Astrocyte of the spinal cord (primary cell): ENCODE results near the gene FANK1.
"Not testable (repeated sequence)": the region's sequence is repeated elsewhere in the genome, so short reads cannot be mapped to it uniquely, and the experiment has no call there.

Experiments
- DNase-seq: peaks from one replicate; pipeline ENCODE4 v3.0.0; 2011; ENCODE audit warnings: low read depth, low spot score
- H3K4me3 ChIP-seq: 2 replicates; pipeline ENCODE4 v1.5.1; 2011; ENCODE audit warnings: low read depth, mild to moderate bottlenecking, low read length, moderate library complexity
- in situ Hi-C: cut with HindIII; loops from 2 replicates; pipeline ENCODE4 v1.10.0; 2017; ENCODE audit warnings: low sequenced_read_pairs
- TF ChIP-seq, protein P1 (sequence below): IDR thresholded peaks from 2 replicates; pipeline ENCODE4 v1.5.1; 2012; ENCODE audit warnings: low read depth, mild to moderate bottlenecking, low read length, inconsistent platforms

Gene FANK1

DNA sequence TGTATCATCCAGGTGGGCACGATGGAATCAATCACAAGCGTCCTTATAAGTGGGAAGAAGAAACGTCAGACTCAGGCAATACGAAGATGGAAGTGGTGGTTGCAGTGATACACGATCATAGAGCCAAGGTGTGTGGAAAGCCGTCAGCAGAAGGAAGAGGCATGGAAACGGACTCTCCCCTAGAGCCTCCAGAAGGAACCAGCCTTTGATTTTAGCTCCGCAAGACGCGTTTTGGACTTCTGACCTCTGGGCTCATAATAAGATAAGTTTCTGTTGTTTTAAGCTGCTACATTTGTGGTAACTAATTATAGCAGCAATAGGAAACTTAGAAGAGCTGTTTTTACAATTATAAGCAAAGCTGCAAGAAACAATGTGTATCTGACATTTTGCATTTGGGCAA, 14.8 kb downstream of the FANK1 start:
- in situ Hi-C loops = no loop called here
- TF ChIP-seq, protein P1, sequence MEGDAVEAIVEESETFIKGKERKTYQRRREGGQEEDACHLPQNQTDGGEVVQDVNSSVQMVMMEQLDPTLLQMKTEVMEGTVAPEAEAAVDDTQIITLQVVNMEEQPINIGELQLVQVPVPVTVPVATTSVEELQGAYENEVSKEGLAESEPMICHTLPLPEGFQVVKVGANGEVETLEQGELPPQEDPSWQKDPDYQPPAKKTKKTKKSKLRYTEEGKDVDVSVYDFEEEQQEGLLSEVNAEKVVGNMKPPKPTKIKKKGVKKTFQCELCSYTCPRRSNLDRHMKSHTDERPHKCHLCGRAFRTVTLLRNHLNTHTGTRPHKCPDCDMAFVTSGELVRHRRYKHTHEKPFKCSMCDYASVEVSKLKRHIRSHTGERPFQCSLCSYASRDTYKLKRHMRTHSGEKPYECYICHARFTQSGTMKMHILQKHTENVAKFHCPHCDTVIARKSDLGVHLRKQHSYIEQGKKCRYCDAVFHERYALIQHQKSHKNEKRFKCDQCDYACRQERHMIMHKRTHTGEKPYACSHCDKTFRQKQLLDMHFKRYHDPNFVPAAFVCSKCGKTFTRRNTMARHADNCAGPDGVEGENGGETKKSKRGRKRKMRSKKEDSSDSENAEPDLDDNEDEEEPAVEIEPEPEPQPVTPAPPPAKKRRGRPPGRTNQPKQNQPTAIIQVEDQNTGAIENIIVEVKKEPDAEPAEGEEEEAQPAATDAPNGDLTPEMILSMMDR = no peak

DNA sequence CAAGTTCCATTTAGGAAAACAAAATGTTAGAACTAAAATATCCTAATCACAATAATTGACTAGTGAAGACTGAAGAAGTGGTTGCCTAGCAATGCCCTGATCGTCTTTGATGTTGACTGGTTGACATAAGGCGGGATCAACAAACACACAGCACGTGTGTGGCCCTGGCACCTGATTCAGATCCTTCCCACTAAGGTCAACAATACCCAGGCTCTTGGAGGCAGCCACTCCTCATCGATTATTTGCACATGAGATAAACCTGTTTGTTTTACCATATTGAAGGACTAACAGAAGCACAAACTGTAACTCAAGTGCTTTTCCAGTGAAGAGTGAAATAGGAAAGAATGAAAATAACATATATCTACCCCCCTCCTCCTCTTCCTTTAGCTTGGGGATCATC, 15.6 kb downstream of the FANK1 start:
- in situ Hi-C loops = no loop called here
- no peak overlapping the region for H3K4me3 ChIP-seq
- TF ChIP-seq, protein P1 = no peak
- DNase-seq = no peak

More for the DNA sequence above, 14.8 kb downstream of the FANK1 start:
- no peak for DNase-seq
- no peak overlapping the region for H3K4me3 ChIP-seq

DNA sequence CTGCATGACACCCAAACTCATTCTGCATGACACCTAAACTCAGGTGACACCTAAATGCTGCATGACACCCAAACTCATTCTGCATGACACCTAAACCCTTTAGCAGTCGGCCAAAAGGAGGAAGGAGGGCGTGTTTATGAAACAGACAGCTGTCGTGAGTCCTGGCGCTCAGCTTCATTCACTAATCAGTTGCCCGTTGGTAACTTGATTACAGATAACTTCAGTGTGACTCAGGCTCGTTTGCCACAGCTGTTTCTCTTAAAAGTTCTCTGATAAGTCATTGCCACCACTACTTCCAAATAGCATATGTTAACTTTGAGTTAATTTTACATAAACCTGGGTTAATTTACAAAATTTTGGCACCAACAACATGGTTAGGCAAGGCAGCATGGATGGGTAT, 16.9 kb downstream of the FANK1 start:
- in situ Hi-C loops, H3K4me3 ChIP-seq, DNase-seq: not testable (repeated sequence)

DNA sequence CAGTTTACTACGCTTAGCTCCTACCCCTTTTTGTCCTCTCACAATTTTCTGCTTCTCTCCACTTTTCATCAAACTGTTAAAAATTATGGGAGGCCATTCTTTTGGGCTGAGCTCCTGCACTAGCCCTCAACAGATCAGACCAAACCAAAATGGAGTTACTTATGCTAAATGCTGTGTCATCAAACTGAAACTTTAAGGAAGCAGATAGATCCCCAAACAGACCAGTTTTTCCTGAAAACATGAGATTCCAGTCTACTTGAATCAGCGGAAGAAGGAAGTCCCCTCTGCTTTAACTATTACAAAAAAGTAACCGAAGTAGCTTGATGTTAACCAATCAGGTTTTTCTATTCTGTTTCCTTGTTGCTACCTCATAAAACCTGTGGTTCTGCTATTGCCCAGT, 20.6 kb downstream of the FANK1 start:
- no peak for DNase-seq
- H3K4me3 ChIP-seq = no peak overlapping the region
- TF ChIP-seq, protein P1 = no peak
- in situ Hi-C loops = no loop called here

DNA sequence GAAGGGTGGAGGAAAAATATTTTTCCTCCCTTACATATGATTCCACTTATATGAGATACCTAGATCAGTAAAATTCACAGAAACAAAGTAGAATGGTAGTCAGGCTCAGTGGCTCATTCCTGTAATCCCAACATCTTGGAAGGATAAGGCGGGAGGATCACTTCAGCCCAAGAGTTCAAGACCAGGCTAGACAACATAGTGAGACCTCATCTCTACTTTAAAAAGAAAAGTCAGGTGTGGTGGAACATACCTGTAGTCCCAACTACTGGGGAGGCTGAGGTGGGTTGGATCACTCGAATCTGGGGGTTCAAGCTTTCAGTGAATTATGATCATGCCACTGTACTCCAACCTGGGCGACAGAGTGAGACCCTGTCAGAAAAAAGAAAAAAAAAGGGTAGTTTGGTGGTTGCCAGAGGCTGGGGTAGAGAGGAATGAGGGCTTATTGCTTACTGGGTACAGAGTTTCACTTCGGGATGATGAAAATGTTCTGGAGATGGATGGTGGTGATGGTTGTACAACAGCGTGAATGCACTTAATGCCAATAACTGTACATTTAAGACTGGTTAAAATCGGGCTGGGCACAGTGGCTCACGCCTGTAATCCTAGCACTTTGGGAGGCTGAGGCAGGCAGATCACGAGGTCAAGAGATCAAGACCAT, 21.5 kb downstream of the FANK1 start:
- DNase-seq, H3K4me3 ChIP-seq, in situ Hi-C loops: not testable (repeated sequence)

DNA sequence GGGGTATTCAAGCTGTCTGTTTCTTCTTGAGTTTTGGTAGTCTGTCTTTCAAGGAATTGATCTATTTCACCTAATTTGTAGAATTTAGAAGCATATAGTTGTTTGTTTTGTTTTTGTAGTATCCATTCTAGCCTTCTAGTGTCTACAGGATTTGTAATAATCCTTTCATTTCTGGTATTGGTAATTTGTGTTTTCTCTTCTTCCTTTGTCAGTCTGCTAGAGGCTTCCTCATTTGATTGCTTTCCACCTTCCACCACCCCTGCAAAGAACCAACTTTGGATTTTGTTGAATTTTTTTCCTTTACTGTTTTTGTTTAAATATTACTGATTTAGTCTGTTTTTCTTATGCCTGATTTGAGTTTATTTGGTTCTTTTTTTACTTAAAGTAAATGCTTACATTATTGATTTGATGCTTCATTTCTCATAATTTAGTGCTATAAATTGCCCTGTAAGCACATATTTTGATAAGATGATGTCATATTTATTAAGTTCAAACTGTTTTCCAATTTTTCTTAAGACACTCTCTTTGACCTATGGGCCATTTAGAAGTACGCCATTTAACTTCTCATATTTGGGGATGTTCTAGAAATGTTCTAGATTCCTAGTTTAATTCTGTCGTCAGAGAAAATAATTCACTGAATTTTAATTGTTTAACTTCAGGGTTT, 25.4 kb downstream of the FANK1 start:
- in situ Hi-C loops, DNase-seq: not testable (repeated sequence)

DNA sequence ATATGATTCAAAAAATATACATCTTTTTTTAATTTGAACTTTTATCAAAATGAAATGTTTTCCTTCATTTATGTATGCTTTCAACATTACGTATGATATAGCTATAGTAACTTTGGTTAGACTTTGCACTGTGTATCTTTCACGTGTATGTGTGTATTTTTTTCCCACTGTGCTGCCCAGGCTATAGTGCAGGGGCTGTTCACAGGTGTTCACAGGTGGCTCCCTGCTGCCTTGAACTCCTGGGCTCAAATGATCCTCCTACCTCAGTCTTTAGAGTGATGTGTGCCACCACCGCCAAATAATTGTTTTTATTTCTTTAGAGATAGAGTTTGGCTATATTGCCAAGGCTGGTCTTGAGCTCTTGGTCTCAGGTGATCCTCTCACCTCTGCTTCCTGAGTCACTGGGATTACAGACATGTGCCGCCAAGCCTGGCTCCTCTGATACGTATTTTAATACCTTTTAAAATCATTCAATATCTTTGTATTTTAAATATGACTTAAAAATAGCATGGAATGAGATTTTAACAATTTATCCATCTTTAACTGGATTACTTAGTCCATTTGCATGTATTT, 29.0 kb downstream of the FANK1 start:
- DNase-seq = no peak
- H3K4me3 ChIP-seq = no peak overlapping the region
- TF ChIP-seq, protein P1 = no peak
- in situ Hi-C loops = no loop called here

More for the DNA sequence above, 25.4 kb downstream of the FANK1 start:
- H3K4me3 ChIP-seq = not testable (repeated sequence)

DNA sequence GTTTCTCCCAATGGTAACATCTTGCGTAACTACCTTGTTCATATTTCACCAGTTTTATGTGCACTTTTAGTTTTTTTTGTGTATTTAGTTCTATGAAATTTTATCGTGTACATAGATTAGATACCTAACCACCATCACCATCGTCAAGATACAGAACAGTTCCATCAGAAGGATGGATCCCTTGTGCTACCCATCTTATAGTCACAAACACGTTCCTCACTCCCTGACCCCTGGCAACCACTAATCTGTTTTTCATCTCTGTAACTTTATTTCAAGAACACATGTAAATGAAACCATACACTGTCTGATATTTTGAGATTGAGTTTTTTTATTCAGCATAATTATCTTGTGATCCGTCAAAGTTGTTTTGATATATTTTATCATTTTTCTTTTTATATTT, 29.9 kb downstream of the FANK1 start:
- no peak for DNase-seq
- TF ChIP-seq, protein P1 = no peak
- no peak overlapping the region for H3K4me3 ChIP-seq
- in situ Hi-C loops = no loop called here

DNA sequence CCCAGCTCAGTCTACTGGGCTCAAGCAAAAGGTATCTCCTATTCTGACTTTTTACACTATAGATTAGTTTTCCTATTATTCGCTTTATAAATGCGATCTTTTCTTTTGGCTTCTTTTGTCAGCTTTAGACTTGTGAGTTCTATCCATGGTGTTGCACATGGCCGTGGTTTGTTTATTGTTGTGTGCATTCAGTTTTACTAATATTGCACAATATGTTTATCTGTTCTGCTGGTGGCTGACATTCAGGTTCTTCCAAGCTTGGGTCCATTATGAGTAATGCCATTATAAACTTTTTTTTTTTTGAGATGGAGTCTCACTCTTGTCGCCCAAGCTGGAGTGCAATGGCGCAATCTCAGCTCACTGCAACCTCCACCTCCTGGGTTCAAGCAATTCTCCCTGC, 30.9 kb downstream of the FANK1 start:
- H3K4me3 ChIP-seq, DNase-seq, in situ Hi-C loops: not testable (repeated sequence)
